HG03139 (cell line): ENCODE results near the gene LBHD2.
A peak's percentile ranks its signal among the peaks of the same experiment; 100 is the strongest.

Source experiments
- ATAC-seq: cut with Tn5 transposase; IDR thresholded peaks from one replicate; pipeline ENCODE4 v1.9.1; 2021; ENCODE audit not compliant: unreplicated experiment

LBHD2 gene

GRCh38 chr14:103089386-103090335 lies 5.7 kb downstream of the LBHD2 start:
- ATAC-seq = no peak

GRCh38 chr14:103090481-103091020 lies 6.5 kb downstream of the LBHD2 start:
- no peak for ATAC-seq

GRCh38 chr14:103091041-103091882 lies 7.3 kb downstream of the LBHD2 start:
- peak; percentile 55 for ATAC-seq

- ATAC-seq = no peak
Measured at GRCh38 chr14:103091883-103092222, 7.8 kb downstream of the LBHD2 start.

DNA sequence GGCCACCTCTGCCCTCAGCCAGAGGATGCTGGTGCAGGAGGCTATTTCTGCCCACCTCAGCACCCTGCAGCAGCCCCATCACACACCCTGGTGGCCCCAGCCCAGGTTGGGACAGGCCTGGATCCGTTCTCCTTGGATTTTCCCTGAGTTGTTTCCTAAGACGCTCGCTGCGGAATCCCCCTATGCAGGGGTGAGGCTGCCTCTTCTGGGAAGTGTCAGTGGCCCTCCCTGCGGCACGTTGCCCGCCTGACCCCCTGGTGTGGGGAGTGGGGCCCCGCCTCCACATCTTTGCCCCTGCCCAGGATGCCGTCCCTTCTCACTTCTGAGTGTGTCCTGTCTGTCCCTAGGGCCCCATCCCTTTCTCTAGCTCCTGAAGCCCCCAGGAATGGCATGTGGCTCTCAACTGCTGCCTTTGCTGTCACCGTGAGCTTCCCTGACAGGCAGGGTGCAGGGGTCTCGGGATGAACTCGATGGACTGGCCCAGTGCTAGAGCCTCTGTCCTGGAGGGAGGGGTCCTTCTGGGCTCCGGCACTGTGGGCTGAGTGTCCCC lies 9.9 kb downstream of the LBHD2 start:
- no peak for ATAC-seq

- ATAC-seq = no peak
Measured at GRCh38 chr14:103094406-103095209, 10.6 kb downstream of the LBHD2 start, which contains the start of gene EXOC3L4. Gene EXOC3L4 (plus strand): TSS chr14:103094725. CDS start chr14:103100220, 5,495 bp downstream.

GRCh38 chr14:103095210-103095778 lies 11.3 kb downstream of the LBHD2 start:
- no peak for ATAC-seq

- ATAC-seq = no peak
Measured at GRCh38 chr14:103096387-103096786, 12.4 kb downstream of the LBHD2 start.

DNA sequence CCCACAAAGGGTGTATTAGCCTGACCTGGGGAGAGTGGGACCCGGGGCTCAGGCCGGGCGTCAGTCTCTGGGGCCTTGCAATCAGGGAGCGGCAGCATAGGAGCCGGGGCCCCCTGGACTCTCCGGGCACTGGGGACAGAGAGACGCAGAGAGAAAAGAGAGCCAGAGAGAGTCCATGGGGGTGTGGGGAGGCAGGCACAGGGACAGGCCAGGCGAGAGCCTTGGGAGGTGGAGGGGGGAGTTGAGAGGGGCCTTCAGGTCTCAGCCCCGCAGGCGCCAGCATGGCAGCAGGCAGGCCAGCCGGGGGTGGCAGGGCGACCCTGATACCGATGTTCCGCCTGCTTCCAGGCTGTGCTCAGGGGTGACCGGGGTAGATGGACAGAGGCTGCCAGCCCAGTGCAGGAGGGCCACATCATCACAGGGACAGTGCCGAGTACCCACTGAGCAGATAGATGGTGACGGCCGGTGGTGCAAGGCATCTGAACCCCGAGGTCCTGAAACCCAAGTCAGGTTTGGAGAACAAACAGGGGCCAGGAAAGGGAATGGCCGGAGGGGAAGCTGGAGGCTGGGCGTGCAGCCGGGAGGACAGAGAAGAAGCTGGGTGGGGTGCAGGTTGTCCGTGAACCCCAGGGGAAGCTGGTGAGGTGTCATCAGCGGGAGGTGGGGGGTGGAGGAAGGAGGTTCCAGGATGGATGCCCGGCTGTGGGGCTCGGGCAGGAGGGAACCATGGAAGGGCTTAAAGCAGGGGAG lies 13.4 kb downstream of the LBHD2 start:
- ATAC-seq = no peak

DNA sequence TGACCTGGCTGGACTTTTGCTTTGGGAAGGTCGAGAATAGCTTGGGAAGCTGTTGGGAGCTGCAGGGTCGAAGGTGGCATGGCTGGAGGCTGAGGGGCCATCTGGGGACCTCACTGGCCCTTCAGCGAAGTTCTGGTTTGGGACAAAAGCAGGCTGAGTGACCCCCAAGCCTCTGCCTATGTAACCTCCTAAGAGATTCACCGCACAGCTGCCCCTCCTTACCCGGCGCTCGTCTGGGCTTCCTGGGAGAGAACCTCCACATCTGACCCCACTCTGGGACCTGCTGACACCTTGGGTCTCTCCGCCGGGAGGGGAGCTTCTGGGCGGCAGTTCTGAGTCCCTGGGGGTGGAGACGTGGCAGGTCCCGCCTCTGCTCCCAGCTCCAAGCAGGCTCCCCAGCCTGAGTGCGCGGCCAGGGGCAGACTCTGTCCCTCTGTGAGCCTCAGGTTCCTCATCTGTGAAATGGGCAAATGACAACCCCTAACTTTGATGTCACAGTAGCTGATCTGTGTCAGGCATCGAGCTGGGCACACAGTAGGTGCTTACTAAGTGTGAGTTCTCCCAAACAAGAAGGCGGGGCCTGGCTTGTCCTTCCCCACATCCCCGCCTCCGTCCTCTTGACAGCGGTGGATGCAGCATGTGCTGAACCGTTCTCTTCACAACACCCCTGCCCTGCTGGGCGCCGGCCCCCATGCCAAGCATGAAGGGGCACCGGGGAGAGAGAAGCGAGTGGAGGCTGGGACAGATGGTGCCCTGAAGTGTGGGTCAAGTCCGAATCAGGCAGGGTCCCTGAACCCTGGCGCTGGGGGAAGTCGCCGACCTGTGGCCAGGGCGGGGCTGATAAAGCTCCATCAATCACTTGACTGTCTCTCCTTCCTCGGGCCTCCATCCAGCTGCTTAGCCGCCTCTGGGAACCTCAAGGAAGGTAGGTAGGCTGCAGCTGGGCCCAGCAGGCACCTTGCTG lies 14.3 kb downstream of the LBHD2 start:
- ATAC-seq = no peak

- ATAC-seq = no peak
Measured at GRCh38 chr14:103099081-103099732, 15.2 kb downstream of the LBHD2 start.

GRCh38 chr14:103099733-103100280 lies 15.8 kb downstream of the LBHD2 start:
- no peak for ATAC-seq

DNA sequence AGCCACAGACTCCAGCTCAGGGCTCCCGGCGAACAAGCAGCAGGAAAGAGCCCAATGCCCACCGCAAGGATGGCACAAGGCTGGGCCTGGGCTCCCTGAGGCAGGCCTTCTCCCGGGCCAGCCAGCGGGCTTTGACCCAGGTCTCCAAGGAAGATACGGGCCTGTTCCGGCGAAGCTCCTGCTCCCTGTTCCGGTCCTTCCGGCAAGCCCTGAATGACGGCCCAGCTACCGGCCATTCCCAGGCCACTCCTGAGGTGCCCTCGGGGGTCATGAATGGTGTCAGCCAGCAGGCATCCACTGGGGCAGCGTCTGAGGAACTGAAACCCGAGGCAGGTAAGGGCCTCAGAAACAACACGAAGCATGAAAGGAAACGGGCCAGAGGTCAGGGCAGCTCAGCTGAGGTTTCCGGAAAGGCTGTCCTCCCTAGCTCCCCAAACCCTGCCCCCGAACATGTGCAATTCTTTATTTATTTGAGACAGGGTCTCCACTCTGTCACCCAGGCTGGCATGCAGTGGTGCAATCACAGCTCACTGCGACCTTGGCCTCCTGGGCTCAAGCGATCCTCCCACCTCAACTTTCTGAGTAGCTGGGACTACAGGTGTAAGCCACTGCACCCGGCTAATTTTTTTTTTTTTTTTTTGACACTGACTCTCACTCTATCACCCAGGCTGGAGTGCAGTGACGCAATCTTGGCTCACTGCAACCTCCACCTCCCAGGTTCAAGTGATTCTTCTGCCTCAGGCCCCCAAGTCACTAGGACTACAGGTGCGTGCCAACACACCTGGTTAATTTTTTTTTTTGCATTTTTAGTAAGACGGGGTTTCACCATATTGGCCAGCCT lies 16.5 kb downstream of the LBHD2 start:
- no peak for ATAC-seq

GRCh38 chr14:103101257-103101962 lies 17.4 kb downstream of the LBHD2 start:
- ATAC-seq = no peak

GRCh38 chr14:103101963-103102688 lies 18.1 kb downstream of the LBHD2 start:
- no peak for ATAC-seq
